HepG2 (cell line): ENCODE data around the gene DUSP12. TPM values are rescaled to one million over a fixed set of nuclear protein-coding genes. Genes with fewer than 3 reads are reported as not detected.

ENCODE experiments used
- ARID2 ChIP-seq: sonication (generic); formaldehyde crosslinking; IDR thresholded peaks from 2 replicates; pipeline ENCODE4 v1.8.1; 2022; ENCODE audit warnings: mild to moderate bottlenecking, missing genetic modification reagents, borderline replicate concordance
- E2F1 ChIP-seq: sonication (generic); formaldehyde crosslinking; IDR thresholded peaks from 2 replicates; pipeline ENCODE4 v1.5.0; 2020; ENCODE audit warnings: missing genetic modification reagents
- MEF2D ChIP-seq: sonication (generic); formaldehyde crosslinking; IDR thresholded peaks from 2 replicates; pipeline ENCODE4 v1.5.1; 2020; ENCODE audit warnings: mild to moderate bottlenecking, missing genetic modification reagents
- MLXIP ChIP-seq: sonication (generic); formaldehyde crosslinking; IDR thresholded peaks from 2 replicates; pipeline ENCODE4 v1.9.0; 2021; ENCODE audit warnings: missing genetic modification reagents, borderline replicate concordance
- NCOA2 ChIP-seq: sonication (generic); formaldehyde crosslinking; IDR thresholded peaks from 2 replicates; pipeline ENCODE4 v1.8.0; 2022; ENCODE audit warnings: inconsistent platforms
- NFKB2 ChIP-seq: sonication (generic); formaldehyde crosslinking; IDR thresholded peaks from 2 replicates; pipeline ENCODE4 v1.4.0; 2020; ENCODE audit warnings: missing genetic modification reagents, borderline replicate concordance
- NR2C2 ChIP-seq: sonication (generic); formaldehyde crosslinking; IDR thresholded peaks from 2 replicates; pipeline ENCODE4 v1.4.0; 2020; ENCODE audit warnings: missing genetic modification reagents, mild to moderate bottlenecking, moderate library complexity, borderline replicate concordance
- NR2F2 ChIP-seq: IDR thresholded peaks from 2 replicates; pipeline ENCODE4 v1.6.1; 2012; ENCODE audit warnings: low read depth, inconsistent platforms, borderline replicate concordance
- PATZ1 ChIP-seq: sonication (generic); formaldehyde crosslinking; IDR thresholded peaks from 2 replicates; pipeline ENCODE4 v1.4.0; 2020; ENCODE audit warnings: missing genetic modification reagents
- RFX5 ChIP-seq: IDR thresholded peaks from 2 replicates; pipeline ENCODE4 v1.6.1; 2011; ENCODE audit warnings: low read depth, low read length, improper control_type of control experiment
- SNAI1 ChIP-seq: sonication (generic); formaldehyde crosslinking; IDR thresholded peaks from 2 replicates; pipeline ENCODE4 v1.5.0; 2020; ENCODE audit warnings: mild to moderate bottlenecking, missing genetic modification reagents, borderline replicate concordance
- TGIF2 ChIP-seq: IDR thresholded peaks from 2 replicates; pipeline ENCODE4 v1.6.1; 2016; ENCODE audit warnings: control low read depth, missing compliant biosample characterization
- ZBTB33 ChIP-seq: sonication (generic); formaldehyde crosslinking; IDR thresholded peaks from 2 replicates; pipeline ENCODE4 v1.4.0; 2020; ENCODE audit warnings: missing genetic modification reagents
- ZFP36L1 ChIP-seq: sonication (generic); formaldehyde crosslinking; IDR thresholded peaks from 2 replicates; pipeline ENCODE4 v1.8.0; 2022; ENCODE audit warnings: mild to moderate bottlenecking, missing genetic modification reagents, moderate library complexity
- ZFP91 ChIP-seq: sonication (generic); formaldehyde crosslinking; IDR thresholded peaks from 2 replicates; pipeline ENCODE4 v1.9.0; 2022; ENCODE audit warnings: missing genetic modification reagents, mild to moderate bottlenecking, borderline replicate concordance
- ZNF180 ChIP-seq: sonication (generic); formaldehyde crosslinking; IDR thresholded peaks from 2 replicates; pipeline ENCODE4 v1.4.0; 2020; ENCODE audit warnings: low read depth, missing genetic modification reagents, borderline replicate concordance
- ZNF556 ChIP-seq: sonication (generic); formaldehyde crosslinking; IDR thresholded peaks from 2 replicates; pipeline ENCODE4 v1.4.0; 2020; ENCODE audit warnings: mild to moderate bottlenecking, missing genetic modification reagents, borderline replicate concordance
- ZNF720 ChIP-seq: sonication (generic); formaldehyde crosslinking; IDR thresholded peaks from 2 replicates; pipeline ENCODE4 v1.4.0; 2020; ENCODE audit warnings: missing genetic modification reagents
- polyA plus RNA-seq, 8 experiments: library from polyadenylated mRNA; depleted of rRNA in 3 of 8; stranded (reverse) in 7 of 8; unstranded in 1 of 8; fragments of >200 nt; fragmentation: Illumina TruSeq in 4 of 8; extraction: Trizol in 4 of 8; gene quantifications; 2 replicates each; pipeline versions ENCODE4 v1.2.1 to v1.2.3, GENCODE V29; 2011 to 2016; ENCODE audit warnings: low read depth in 4 of 8, missing spikeins in 1 of 8, mixed read lengths in 1 of 8; ENCODE audit not compliant: insufficient read depth in 1 of 8
- total RNA-seq, 5 experiments: library from RNA; depleted of rRNA; stranded (reverse); fragments of >200 nt; fragmentation: Illumina TruSeq; extraction: Trizol; gene quantifications; 2 replicates each; pipeline ENCODE4 v1.2.3, GENCODE V29; 2016; ENCODE audit warnings: low read depth in 1 of 5

DUSP12 gene
- total and polyA plus RNA-seq, 2 of the 13 experiments (the other 11 are each of a cell fraction or from before 2014, with no cell fraction given): 36.7 to 37.1 TPM

GRCh38 chr1:161766102-161766981 is 16.8 kb downstream of the DUSP12 start, which contains the start of gene ATF6 (continued):
- TF ChIP-seq SNAI1 (CRISPR knock-in tag) (peak; percentile 78; the same call in 1 of the 2 replicates), MEF2D (peak; percentile 71; the same call in 1 of the 2 replicates), ZFP36L1 (CRISPR knock-in tag) (no peak), RFX5 (0 out of 2 replicates have a peak, but pooled peaks have one; percentile 33), NR2F2 (peak; percentile 28; the same call in 1 of the 2 replicates), MLXIP (CRISPR knock-in tag) (no peak), PATZ1 (CRISPR knock-in tag) (peak; percentile 37; the same call in 1 of the 2 replicates), NR2C2 (CRISPR knock-in tag) (peak; percentile 59), ZFP91 (CRISPR knock-in tag) (peak; percentile 46; the same call in 1 of the 2 replicates), ZBTB33 (peak; percentile 76), ZNF180 (CRISPR knock-in tag) (no peak), NFKB2 (CRISPR knock-in tag) (peak; percentile 31; the same call in 1 of the 2 replicates), ARID2 (no peak), ZNF720 (CRISPR knock-in tag) (no peak), E2F1 (CRISPR knock-in tag) (no peak), ZNF556 (peak; percentile 79; the same call in 1 of the 2 replicates), NCOA2 (CRISPR knock-in tag) (peak; percentile 61; the same call in 1 of the 2 replicates), TGIF2 (CRISPR knock-in tag) (peak; percentile 90)
